ELR (cell line): ENCODE measurements around the gene CTDP1.

Source experiments
- DNase-seq: peaks from one replicate; pipeline ENCODE4 v3.0.0-alpha.2; 2015; ENCODE audit warnings: low read depth

CTDP1 gene

DNA sequence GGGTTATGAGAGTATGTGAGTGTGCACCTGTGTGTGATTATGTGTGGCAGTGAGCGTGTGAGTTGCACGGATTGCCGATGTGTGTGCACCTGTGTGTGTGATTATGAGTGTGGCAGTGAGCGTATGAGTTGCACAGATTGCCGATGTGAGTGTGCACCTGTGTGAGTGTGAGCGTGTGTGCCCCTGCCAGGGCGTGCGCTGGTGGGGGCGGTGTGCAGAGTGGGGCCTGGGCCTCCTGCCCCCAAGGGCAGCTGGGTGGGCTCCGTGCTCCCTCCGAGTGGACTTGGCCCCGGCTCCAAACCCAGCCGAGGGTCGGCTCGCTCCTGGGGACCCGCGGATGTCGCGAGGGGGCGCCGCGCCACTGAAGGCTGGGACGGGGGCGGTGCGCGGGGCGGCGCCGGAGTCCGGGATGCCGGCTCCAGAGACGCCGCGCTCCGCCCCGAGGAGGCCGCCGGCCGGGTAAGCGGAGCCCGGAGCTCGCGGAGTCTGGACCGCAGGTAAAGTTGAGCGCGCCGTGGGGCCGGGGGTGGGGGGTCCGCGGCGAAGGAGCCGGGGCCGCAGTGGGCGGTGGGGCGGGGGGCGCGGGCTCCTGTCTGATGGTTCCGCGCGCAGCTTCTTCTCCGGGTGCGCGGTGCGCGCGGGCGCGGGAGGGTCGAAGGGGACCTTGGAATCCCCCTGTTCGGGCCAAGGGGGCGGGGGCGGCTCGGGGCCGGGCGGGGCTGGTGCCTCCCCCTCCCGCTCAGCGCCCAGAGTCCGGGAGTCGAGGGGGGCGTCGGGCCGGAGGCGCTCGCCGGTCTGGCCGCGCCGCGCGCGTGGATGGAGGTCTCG lies 118.1 kb downstream of the CTDP1 start, which contains the start of gene KCNG2:
Gene KCNG2 (plus strand): TSS at position 421 of the 828 bp plus-strand sequence. CDS start 65,730 bp downstream, outside the sequence.
- DNase-seq, result no peak

DNA sequence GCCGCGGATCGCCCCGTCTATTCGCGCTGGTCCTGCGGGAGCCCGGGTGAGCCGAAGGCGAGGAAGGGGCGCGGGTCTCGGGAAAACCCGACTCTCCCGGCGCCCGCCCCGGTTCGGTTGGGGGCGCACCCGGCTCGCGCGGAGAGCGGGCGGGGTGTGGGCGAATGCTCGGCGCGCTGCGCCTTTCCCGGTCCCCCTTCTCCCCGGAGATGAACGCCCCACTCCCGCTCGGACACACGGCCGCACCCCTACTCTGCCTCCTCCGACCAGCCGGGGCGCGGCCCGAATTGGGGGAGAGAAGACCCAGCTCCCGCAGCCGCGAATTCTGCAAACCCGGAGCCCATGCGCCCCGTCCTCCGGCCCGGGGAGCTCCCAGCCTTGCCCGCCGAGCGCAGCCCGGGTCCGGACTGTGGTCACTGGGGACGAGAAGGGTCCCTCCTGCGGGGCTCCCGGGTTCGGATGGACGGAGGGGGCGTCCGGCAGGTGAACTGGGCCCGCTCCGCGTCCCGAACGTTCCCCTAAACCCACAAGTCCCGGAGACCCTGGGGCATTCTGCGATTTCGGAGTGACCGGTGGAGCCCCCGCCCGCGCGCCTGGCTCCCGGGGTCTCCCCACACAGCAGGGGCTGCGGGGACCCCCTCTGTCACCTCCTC lies 118.9 kb downstream of the CTDP1 start:
- no peak for DNase-seq

DNA sequence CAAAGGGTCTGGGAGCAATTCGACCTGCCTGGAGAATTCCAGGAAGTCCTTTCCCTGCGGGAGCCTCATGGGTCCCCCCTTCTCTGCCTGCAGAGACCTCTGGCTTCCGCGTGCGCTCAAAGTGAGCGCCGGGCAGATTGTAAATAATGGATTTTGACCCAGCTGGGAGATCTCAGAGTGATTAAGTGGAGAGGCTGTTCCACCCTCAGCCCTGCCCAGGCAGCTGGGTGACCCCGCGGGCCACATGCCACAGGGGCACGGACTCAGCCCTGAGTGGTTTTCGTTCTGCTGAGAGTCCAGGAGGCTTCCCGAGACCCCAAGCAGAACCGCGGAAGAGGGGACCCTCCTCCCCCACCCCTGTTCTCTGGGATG lies 119.4 kb downstream of the CTDP1 start:
- no peak for DNase-seq

DNA sequence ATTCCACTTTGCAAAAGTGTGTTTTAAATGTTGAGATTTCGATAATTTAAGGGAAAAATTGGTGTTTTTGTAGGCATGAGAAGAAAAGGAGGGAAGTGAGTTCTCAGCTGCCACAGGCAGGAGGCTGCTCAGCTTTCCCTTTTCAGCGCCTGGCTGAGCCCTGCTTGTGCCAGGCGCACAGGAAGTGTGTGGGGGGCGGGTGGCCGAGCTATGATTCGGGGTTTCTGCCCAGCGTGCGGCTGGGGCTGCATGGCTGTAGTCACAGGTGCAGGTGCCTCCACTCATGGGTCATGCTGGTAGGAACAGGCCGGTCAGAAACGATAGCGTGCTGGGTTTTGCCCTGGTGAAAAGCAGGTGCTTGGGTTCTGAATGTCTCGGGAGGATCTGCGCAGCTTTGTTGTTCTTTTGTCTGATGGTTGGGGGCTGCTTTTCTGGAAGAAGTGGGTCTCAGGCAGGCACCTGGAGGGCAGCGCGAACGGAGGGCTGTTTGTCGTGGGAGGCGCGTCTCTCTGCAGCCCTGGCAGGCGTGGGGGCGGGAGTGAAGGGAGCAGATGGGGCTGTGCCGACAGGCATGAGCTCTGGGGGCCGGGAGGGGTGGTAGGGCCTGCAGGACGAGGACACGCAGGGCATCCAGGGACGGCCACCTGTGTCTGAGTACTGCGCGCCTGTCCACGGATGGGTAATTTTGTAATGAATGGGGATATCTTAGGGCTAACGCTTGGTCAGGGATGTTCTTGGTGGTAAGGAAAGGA lies 120.2 kb downstream of the CTDP1 start:
- DNase-seq, result no peak

DNA sequence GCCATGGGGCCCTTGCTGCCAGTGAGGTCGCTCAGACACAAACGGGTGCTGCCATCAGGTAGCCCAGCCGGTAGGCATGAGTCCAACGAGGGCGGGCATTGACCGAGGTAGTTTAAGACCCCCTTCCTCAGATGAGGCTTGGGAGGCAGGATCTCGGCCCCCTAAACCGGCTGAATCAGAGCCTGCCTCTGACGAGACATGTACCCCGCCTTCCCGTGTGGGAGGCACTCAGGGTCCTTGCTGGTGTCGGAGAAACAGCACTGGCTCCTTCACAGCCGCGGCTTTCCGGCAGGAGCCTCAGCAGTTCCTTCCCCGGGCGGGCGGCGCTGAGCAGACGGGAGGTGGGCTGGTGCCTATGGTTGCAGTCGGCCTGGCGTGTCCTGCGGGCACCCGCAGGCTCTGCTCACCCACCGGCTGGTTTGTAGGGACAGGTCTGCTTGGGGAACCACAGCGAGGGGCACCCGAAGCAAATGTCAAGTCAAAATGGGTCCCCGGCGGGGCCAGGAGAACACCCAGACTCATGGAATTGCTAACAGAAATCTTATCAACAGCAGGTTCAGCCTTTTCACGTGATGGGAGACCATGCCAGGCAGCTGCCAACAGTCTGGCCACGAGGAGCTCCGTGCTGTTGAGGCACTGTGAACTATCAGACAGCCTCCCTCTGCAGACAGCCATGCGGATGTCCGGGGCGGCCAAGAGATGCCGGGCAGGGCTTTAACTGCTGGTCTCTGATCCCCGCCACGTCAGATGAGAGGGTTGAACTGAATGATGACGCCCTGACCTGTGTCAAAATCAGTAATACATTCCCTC lies 121.0 kb downstream of the CTDP1 start:
- DNase-seq, result no peak

DNA sequence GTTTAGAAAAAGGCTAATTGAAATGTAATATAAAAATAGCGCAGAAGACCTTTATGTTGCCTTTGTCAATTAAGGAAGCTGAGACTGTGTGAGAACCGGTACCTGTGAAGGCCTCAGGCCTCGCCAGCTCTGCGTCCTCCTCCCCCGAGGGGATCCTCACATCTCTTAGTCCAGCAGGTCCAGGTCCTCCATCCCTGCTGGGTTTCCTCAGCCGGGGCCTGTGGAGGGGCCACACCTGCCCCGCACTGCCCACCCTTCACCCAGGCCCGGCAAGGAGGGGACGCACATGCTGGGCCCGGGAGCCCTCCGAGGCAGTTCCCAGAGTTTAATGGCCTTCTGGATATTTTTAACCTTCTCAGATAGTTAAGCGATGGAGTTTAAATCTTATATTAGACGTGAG lies 121.6 kb downstream of the CTDP1 start:
- no peak for DNase-seq

DNA sequence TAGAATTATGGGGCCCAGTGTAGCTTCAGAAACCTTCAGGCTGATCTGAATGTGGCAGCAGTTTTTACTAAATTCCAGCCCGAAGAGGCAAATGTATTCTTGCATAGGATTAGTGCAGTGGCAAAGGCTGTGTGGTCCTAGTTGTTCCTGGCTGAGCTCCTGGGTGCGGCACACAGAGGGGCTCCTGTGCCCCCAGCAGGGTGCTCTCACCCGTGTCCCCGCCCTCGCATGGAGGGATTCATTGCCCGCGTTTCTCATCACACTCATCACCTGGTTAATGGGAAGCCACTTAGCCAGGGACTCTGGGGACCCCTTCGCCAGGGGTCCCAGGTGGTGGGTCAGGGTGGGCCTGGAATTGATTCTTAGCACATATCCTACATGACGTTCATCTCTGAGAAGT lies 122.0 kb downstream of the CTDP1 start:
- no peak for DNase-seq

DNA sequence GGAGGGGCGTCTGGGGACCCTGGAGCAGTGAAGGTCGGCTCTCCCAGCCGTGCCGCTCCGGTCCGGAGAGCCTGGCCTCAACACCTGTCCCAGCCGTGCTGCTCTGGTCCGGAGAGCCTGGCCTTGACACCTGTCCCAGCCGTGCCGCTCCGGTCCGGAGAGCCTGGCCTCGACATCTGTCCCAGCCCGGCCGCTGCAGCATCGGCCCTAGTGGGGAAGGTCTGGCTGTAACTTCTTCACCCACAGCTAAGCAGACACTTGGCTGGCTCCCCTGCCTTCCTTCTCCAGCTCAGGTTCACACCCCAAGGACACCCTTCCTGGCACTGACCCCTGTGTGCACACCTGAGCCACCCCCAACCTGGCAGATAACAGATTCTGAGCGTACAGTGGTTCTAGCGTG lies 122.7 kb downstream of the CTDP1 start:
- no peak for DNase-seq

DNA sequence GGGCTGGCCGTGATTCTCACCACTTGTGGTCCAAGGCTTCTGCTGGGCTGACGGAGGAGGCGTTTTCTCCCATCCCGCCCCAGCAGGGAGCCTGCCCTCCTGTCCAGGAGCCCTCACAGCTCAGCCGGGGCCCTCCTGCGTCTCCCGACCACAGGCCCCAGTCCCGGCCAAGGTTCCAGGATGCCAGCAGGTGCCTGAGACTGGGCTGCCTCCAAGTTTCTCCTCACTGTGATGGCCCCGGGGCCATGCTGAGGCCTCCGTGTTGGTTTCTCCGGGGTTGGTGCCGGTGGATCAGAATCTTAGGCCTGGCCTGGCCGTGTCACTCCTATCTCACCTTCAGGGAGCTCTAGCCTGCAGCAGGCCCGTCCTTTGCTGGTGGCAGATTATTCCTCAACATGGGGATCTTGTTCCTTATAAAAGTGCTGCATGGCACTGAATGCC lies 124.0 kb downstream of the CTDP1 start:
- no peak for DNase-seq
